Neural progenitor cell (in vitro differentiated cells): ENCODE results near the gene THYN1. TPM values are rescaled to one million over a fixed set of nuclear protein-coding genes. Genes with fewer than 3 reads are reported as not detected.
A peak's percentile ranks its signal among the peaks of the same experiment; 100 is the strongest.

Source experiments
- DNase-seq: peaks from one replicate; pipeline ENCODE4 v3.0.0-alpha.2; 2016; ENCODE audit warnings: low spot score
- H2AFZ ChIP-seq: fragments of 200-600 bp; sonication (generic); replicated peaks from 2 replicates; pipeline ENCODE4 v1.6.1; 2016; ENCODE audit warnings: antibody characterized with exemption
- H3F3A ChIP-seq: fragments of 200-600 bp; sonication (generic); 2 replicates; pipeline ENCODE4 v1.6.1; 2016; ENCODE audit warnings: antibody characterized with exemption, low read depth
- H3K27ac ChIP-seq: fragments of 200-600 bp; sonication (generic); 2 replicates; pipeline ENCODE4 v1.5.1; 2016; ENCODE audit warnings: mild to moderate bottlenecking
- H3K27me3 ChIP-seq: fragments of 200-600 bp; sonication (generic); 2 replicates; pipeline ENCODE4 v1.6.1; 2016; ENCODE audit warnings: mild to moderate bottlenecking, moderate library complexity
- H3K36me3 ChIP-seq: fragments of 200-600 bp; sonication (generic); 2 replicates; pipeline ENCODE4 v1.5.1; 2016
- H3K4me1 ChIP-seq: fragments of 200-600 bp; sonication (generic); 2 replicates; pipeline ENCODE4 v1.6.1; 2016; ENCODE audit warnings: mixed run types
- H3K4me2 ChIP-seq: fragments of 200-600 bp; sonication (generic); 2 replicates; pipeline ENCODE4 v1.6.1; 2016
- H3K4me3 ChIP-seq: fragments of 200-600 bp; sonication (generic); 2 replicates; pipeline ENCODE4 v1.5.1; 2016
- H3K79me2 ChIP-seq: fragments of 200-600 bp; sonication (generic); 2 replicates; pipeline ENCODE4 v1.6.1; 2016; ENCODE audit warnings: low read depth
- H3K9ac ChIP-seq: fragments of 200-600 bp; sonication (generic); 2 replicates; pipeline ENCODE4 v1.6.1; 2016
- H3K9me3 ChIP-seq: fragments of 200-600 bp; sonication (generic); 2 replicates; pipeline ENCODE4 v1.5.1; 2016; ENCODE audit warnings: low read depth
- H4K20me1 ChIP-seq: fragments of 200-600 bp; sonication (generic); 2 replicates; pipeline ENCODE4 v1.6.1; 2016; ENCODE audit warnings: low read depth
- H3K27ac Mint-ChIP-seq: 3 replicates; pipeline ENCODE4 v1.8.0; 2021; ENCODE audit warnings: mixed read lengths
- H3K27me3 Mint-ChIP-seq: 2 replicates; pipeline ENCODE4 v1.8.0; 2022; ENCODE audit warnings: low read depth, mild to moderate bottlenecking, inconsistent platforms, moderate library complexity, mixed read lengths; ENCODE audit not compliant: insufficient read depth
- H3K36me3 Mint-ChIP-seq: 3 replicates; pipeline ENCODE4 v1.8.0; 2021; ENCODE audit warnings: mixed read lengths
- H3K4me1 Mint-ChIP-seq: 3 replicates; pipeline ENCODE4 v1.8.0; 2021; ENCODE audit warnings: mixed read lengths
- H3K4me3 Mint-ChIP-seq: 3 replicates; pipeline ENCODE4 v1.8.0; 2021; ENCODE audit warnings: mild to moderate bottlenecking, moderate library complexity, mixed read lengths
- H3K9me3 Mint-ChIP-seq: 3 replicates; pipeline ENCODE4 v1.8.0; 2020; ENCODE audit warnings: mixed read lengths
- EZH2 ChIP-seq: fragments of 200-600 bp; sonication (generic); IDR thresholded peaks from 2 replicates; pipeline ENCODE4 v1.6.1; 2017; ENCODE audit warnings: antibody characterized with exemption, mild to moderate bottlenecking, moderate library complexity
- EZH2phosphoT487 ChIP-seq: fragments of 200-600 bp; sonication (generic); IDR thresholded peaks from 2 replicates; pipeline ENCODE4 v1.6.1; 2017; ENCODE audit warnings: antibody characterized with exemption
- total RNA-seq: library from RNA; depleted of rRNA; stranded (reverse); fragments of >200 nt; gene quantifications from 2 replicates; pipeline ENCODE4 v1.2.3, GENCODE V29; 2015; ENCODE audit warnings: low replicate concordance
- TF ChIP-seq, protein P1 (sequence below): fragments of 200-600 bp; sonication (generic); IDR thresholded peaks from 2 replicates; pipeline ENCODE4 v1.5.1; 2017; ENCODE audit warnings: antibody characterized with exemption, mild to moderate bottlenecking

The THYN1 gene
- total RNA-seq, 1 donor from 2014 or later: 109 TPM

- H3K4me1 ChIP-seq: no peaks in the 10 kb centered on the region
- Mint-ChIP-seq H3K9me3 (peaks cover 3% of the 10 kb centered on the region), H3K36me3 (peaks cover 4% of the 10 kb centered on the region), H3K4me3 (peak within 1 kb of the TSS; percentile 86), H3K27ac (no peak within 1 kb of the TSS), H3K4me1 (peaks cover 35% of the 10 kb centered on the region), H3K27me3 (peaks cover 57% of the 10 kb centered on the region)
- H4K20me1 ChIP-seq: peaks cover 14% of the 10 kb centered on the region
- H3K27me3 ChIP-seq: peaks cover 83% of the 10 kb centered on the region
- no peaks in the 10 kb centered on the region for H3K36me3 ChIP-seq
- peak; percentile 76 for DNase-seq
- peak within 1 kb of the TSS; percentile 53 for H2AFZ ChIP-seq
- peak within 1 kb of the TSS; percentile 50 for H3K4me3 ChIP-seq
- H3K4me2 ChIP-seq: peak within 1 kb of the TSS; percentile 74
- H3K9me3 ChIP-seq: no peaks in the 10 kb centered on the region
- TF ChIP-seq, protein P1, sequence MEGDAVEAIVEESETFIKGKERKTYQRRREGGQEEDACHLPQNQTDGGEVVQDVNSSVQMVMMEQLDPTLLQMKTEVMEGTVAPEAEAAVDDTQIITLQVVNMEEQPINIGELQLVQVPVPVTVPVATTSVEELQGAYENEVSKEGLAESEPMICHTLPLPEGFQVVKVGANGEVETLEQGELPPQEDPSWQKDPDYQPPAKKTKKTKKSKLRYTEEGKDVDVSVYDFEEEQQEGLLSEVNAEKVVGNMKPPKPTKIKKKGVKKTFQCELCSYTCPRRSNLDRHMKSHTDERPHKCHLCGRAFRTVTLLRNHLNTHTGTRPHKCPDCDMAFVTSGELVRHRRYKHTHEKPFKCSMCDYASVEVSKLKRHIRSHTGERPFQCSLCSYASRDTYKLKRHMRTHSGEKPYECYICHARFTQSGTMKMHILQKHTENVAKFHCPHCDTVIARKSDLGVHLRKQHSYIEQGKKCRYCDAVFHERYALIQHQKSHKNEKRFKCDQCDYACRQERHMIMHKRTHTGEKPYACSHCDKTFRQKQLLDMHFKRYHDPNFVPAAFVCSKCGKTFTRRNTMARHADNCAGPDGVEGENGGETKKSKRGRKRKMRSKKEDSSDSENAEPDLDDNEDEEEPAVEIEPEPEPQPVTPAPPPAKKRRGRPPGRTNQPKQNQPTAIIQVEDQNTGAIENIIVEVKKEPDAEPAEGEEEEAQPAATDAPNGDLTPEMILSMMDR: peak; percentile 48
- TF ChIP-seq EZH2 (no peak), EZH2phosphoT487 (peak; percentile 90)
- H3F3A ChIP-seq: peaks cover 16% of the 10 kb centered on the region
- no peak within 1 kb of the TSS for H3K27ac ChIP-seq
- no peak within 1 kb of the TSS for H3K9ac ChIP-seq
- no peaks in the 10 kb centered on the region for H3K79me2 ChIP-seq
Measured at GRCh38 chr11:134275534-134276395, 22.6 kb upstream of the THYN1 start, which contains the start of gene GLB1L3. Gene GLB1L3, plus strand, starts transcription at chr11:134276379. Its CDS starts 362 bp downstream, at chr11:134276741.

DNA sequence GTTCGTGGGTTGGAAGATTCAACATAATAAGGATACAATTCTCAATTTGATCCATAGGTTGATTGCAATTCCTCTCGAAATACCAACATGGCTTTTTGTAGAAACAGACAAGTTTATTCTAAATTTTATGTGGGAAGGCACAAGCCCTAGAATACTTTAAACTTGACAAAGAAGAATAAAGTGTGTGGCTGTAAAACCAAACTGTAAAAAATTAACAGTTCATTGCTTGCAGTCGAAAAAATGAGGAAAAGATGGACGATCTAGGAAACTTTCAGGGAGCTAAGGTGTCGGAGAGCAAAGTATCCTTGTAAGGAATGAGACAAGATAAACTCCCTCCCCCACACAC lies 22.0 kb upstream of the THYN1 start:
- Histone ChIP-seq H3K27me3 (peaks cover 89% of the 10 kb centered on the region), H3K79me2 (no peaks in the 10 kb centered on the region), H3F3A (peaks cover 16% of the 10 kb centered on the region), H4K20me1 (peaks cover 14% of the 10 kb centered on the region), H3K27ac (no peak overlapping the region), H3K36me3 (no peaks in the 10 kb centered on the region), H3K4me2 (peak overlapping the region; percentile 74), H3K9ac (no peak overlapping the region), H3K9me3 (no peaks in the 10 kb centered on the region), H3K4me1 (no peaks in the 10 kb centered on the region), H3K4me3 (peak overlapping the region; percentile 50), H2AFZ (peak overlapping the region; percentile 53)
- Mint-ChIP-seq H3K4me3 (peak overlapping the region; percentile 86), H3K36me3 (peaks cover 4% of the 10 kb centered on the region), H3K9me3 (peaks cover 3% of the 10 kb centered on the region), H3K27ac (no peak overlapping the region), H3K4me1 (peaks cover 35% of the 10 kb centered on the region), H3K27me3 (peaks cover 59% of the 10 kb centered on the region)
- no peak for TF ChIP-seq EZH2phosphoT487
- TF ChIP-seq, protein P1: no peak
- DNase-seq: no peak

GRCh38 chr11:134273317-134273712 lies 20.2 kb upstream of the THYN1 start:
- H3K9me3 Mint-ChIP-seq: peaks cover 3% of the 10 kb centered on the region
- no peaks in the 10 kb centered on the region for H3K4me1 ChIP-seq
- DNase-seq: no peak
- H3K4me3 ChIP-seq: no peak overlapping the region
- H3K4me2 ChIP-seq: no peak overlapping the region
- peaks cover 49% of the 10 kb centered on the region for H3K27me3 Mint-ChIP-seq
- H3K9ac ChIP-seq: no peak overlapping the region
- H4K20me1 ChIP-seq: peaks cover 14% of the 10 kb centered on the region
- peaks cover 37% of the 10 kb centered on the region for H3K4me1 Mint-ChIP-seq
- no peak overlapping the region for H2AFZ ChIP-seq
- peaks cover 84% of the 10 kb centered on the region for H3K27me3 ChIP-seq
- no peak overlapping the region for H3K27ac ChIP-seq
- no peaks in the 10 kb centered on the region for H3K79me2 ChIP-seq
- H3F3A ChIP-seq: peaks cover 16% of the 10 kb centered on the region
- H3K4me3 Mint-ChIP-seq: peak overlapping the region; percentile 44
- no peaks in the 10 kb centered on the region for H3K36me3 Mint-ChIP-seq
- H3K36me3 ChIP-seq: no peaks in the 10 kb centered on the region
- TF ChIP-seq, protein P1: no peak
- TF ChIP-seq EZH2 (peak; percentile 68), EZH2phosphoT487 (no peak)
- H3K9me3 ChIP-seq: no peaks in the 10 kb centered on the region
- H3K27ac Mint-ChIP-seq: no peak overlapping the region
